ENCODE measurements around the gene KCNAB1.

DNA sequence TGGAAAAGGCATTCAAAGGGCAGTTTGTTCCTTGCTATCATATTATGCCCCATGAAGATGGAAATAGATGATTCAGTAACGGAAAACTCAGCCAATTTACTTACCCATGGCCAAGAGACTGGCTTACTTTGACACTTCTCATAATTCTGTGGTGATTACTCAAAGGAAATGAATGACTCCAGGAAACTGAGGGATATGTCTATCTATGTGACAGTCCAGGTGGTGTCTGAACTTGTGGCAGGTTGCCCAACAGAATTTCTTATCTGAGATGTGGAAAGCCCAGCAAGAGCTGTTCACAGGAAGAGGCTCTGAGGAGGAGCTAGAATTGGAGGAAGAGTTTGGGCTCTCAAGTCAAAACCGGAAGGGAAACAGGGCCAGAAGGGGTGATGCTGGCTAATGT lies 91.2 kb downstream of the KCNAB1 start:
- TF ChIP-seq YY1 (IDR thresholded peaks at IDR 0.05; ENCODE audit: insufficient read depth, insufficient read length) (no peak), ZNF274 (IDR thresholded peaks at IDR 0.05; ENCODE audit: low read depth, low read length) (no peak), SUZ12 (IDR thresholded peaks at IDR 0.05; ENCODE audit: extremely low read depth, insufficient read depth, insufficient read length) (no peak)

Data from NT2/D1 (cell line).